Liver (tissue), 2 donors: ENCODE results near the gene ENTPD6.

Experiments used
- CTCF ChIP-seq: fragments of 150-350 bp; IDR thresholded peaks from 2 replicates; pipeline ENCODE4 v1.5.1; 2017; ENCODE audit warnings: improper control_type of control experiment, low read depth, low read length; ENCODE audit not compliant: missing input control
- MAX ChIP-seq: IDR thresholded peaks from 2 replicates; pipeline ENCODE4 v1.6.1; 2016; ENCODE audit warnings: antibody characterized with exemption
- donor health status: healthy.

GRCh38 chr20:25146976-25147375 is 48.5 kb upstream of the ENTPD6 start:
- TF ChIP-seq CTCF (no peak), MAX (no peak)
